ENCODE measurements around the gene NVL. TPM values are rescaled to one million over a fixed set of nuclear protein-coding genes. Genes with fewer than 3 reads are reported as not detected.

Gene NVL
- total and polyA plus RNA-seq, 2 donors from 2014 or later = 16.3 to 24.0 TPM

- peak in 2 of 5 donors; percentile 70 to 74 for DNase-seq
- Histone ChIP-seq H3K4me1 (ENCODE audit: control insufficient read depth in 2 of 3, insufficient read depth in 2 of 3, low read depth in 1 of 3, low read length in 3 of 3) (peaks cover 0 to 20% (median 0%) of the 10 kb centered on the region in 3 donors), H3K27ac (ENCODE audit: low read depth in 2 of 2, low read length in 2 of 2) (peak overlapping the region in 1 of 2 donors; percentile 3), H3K27me3 (ENCODE audit: control insufficient read depth, insufficient read depth, low read length) (no peaks in the 10 kb centered on the region), H3K36me3 (ENCODE audit: control insufficient read depth in 2 of 3, insufficient read depth in 3 of 3, low read length in 3 of 3) (no peaks in the 10 kb centered on the region), H3K9me3 (ENCODE audit: control insufficient read depth in 2 of 3, insufficient read depth in 1 of 3, low read length in 3 of 3) (no peaks in the 10 kb centered on the region), H3K9ac (ENCODE audit: low read length in 3 of 3) (no peak overlapping the region), H3K4me3 (ENCODE audit: low read length in 3 of 3) (no peak overlapping the region)
- FAIRE-seq = no peak
- TF ChIP-seq CTCF (IDR thresholded peaks at IDR 0.05; ENCODE audit: borderline replicate concordance, extremely low read depth, insufficient read depth) = no peak
- intact Hi-C loops (cut with DNase I) = no loop called here
Observed at GRCh38 chr1:224217655-224218623, 112.0 kb downstream of the NVL start.

GRCh38 chr1:224216382-224216781 lies 113.6 kb downstream of the NVL start:
- intact Hi-C loops (cut with DNase I) = no loop called here
- Histone ChIP-seq H3K9me3 (ENCODE audit: control insufficient read depth in 2 of 3, insufficient read depth in 1 of 3, low read length in 3 of 3) (no peaks in the 10 kb centered on the region), H3K9ac (ENCODE audit: low read length in 3 of 3) (no peak overlapping the region), H3K4me1 (ENCODE audit: control insufficient read depth in 2 of 3, insufficient read depth in 2 of 3, low read depth in 1 of 3, low read length in 3 of 3) (peaks cover 0 to 22% (median 1%) of the 10 kb centered on the region in 3 donors), H3K36me3 (ENCODE audit: control insufficient read depth in 2 of 3, insufficient read depth in 3 of 3, low read length in 3 of 3) (no peaks in the 10 kb centered on the region), H3K27me3 (ENCODE audit: control insufficient read depth, insufficient read depth, low read length) (no peaks in the 10 kb centered on the region), H3K4me3 (ENCODE audit: low read length in 3 of 3) (no peak overlapping the region), H3K27ac (ENCODE audit: low read depth in 2 of 2, low read length in 2 of 2) (no peak overlapping the region)
- DNase-seq (peak in 2 of 5 donors; percentile 48), FAIRE-seq (no peak)
- TF ChIP-seq CTCF (IDR thresholded peaks at IDR 0.05; ENCODE audit: borderline replicate concordance, extremely low read depth, insufficient read depth) = no peak

GRCh38 chr1:224213438-224214119 lies 116.4 kb downstream of the NVL start:
- Histone ChIP-seq H3K4me1 (ENCODE audit: control insufficient read depth in 2 of 3, insufficient read depth in 2 of 3, low read depth in 1 of 3, low read length in 3 of 3) (peaks cover 2 to 15% (median 4%) of the 10 kb centered on the region in 3 donors), H3K9me3 (ENCODE audit: control insufficient read depth in 2 of 3, insufficient read depth in 1 of 3, low read length in 3 of 3) (no peaks in the 10 kb centered on the region), H3K36me3 (ENCODE audit: control insufficient read depth in 2 of 3, insufficient read depth in 3 of 3, low read length in 3 of 3) (no peaks in the 10 kb centered on the region), H3K4me3 (ENCODE audit: low read length in 3 of 3) (no peak overlapping the region), H3K27ac (ENCODE audit: low read depth in 2 of 2, low read length in 2 of 2) (no peak overlapping the region), H3K27me3 (ENCODE audit: control insufficient read depth, insufficient read depth, low read length) (no peaks in the 10 kb centered on the region), H3K9ac (ENCODE audit: low read length in 3 of 3) (no peak overlapping the region)
- FAIRE-seq (no peak), DNase-seq (peak in 4 of 5 donors; percentile 66 to 79 (median 72))
- intact Hi-C loops (cut with DNase I) = no loop called here
- TF ChIP-seq CTCF (IDR thresholded peaks at IDR 0.05; ENCODE audit: borderline replicate concordance, extremely low read depth, insufficient read depth) = no peak
